Common myeloid progenitor, CD34-positive (primary cell): ENCODE data around the gene LMLN.

Experiments used
- CTCF ChIA-PET: fragments of 350-600 bp; sonication (Branson Sonifier 250); formaldehyde crosslinking; loops from one replicate; lab custom pipeline; 2021; ENCODE audit warnings: antibody characterized with exemption; lab: Charles Lee
- POLR2A ChIA-PET: fragments of 350-600 bp; sonication (Branson Sonifier 250); formaldehyde crosslinking; loops from one replicate; lab custom pipeline; 2021; ENCODE audit warnings: antibody characterized with exemption; lab: Charles Lee
- DNase-seq, 3 donors: peaks; one replicate each; pipeline versions ENCODE4 v3.0.0 to v3.0.0-alpha.2; 2013
- H3K27ac ChIP-seq, 2 experiments: 1 replicate in 1 of 2; 2 replicates in 1 of 2; pipeline ENCODE4 v1.7.0; 2013; ENCODE audit warnings: inconsistent platforms in 2 of 2, low read length in 2 of 2, mild to moderate bottlenecking in 2 of 2, low read depth in 1 of 2, moderate library complexity in 1 of 2; ENCODE audit not compliant: severe bottlenecking in 2 of 2, insufficient read depth in 1 of 2, poor library complexity in 1 of 2
- H3K27me3 ChIP-seq, 5 experiments: replicated peaks in 2 of 5; 1 replicate in 3 of 5; 2 replicates in 2 of 5; pipeline versions ENCODE4 v1.6.1 to v1.7.0; 2013; ENCODE audit warnings: low read length in 4 of 5, mild to moderate bottlenecking in 2 of 5, moderate library complexity in 2 of 5, inconsistent platforms in 1 of 5; ENCODE audit not compliant: insufficient read depth in 5 of 5, control insufficient read depth in 4 of 5
- H3K36me3 ChIP-seq, 4 experiments: 1 replicate in 2 of 4; 2 replicates in 2 of 4; pipeline versions ENCODE4 v1.6.1 to v1.7.0; 2013; ENCODE audit warnings: low read length in 3 of 4, control low read depth in 1 of 4, mild to moderate bottlenecking in 1 of 4; ENCODE audit not compliant: control insufficient read depth in 4 of 4, insufficient read depth in 4 of 4
- H3K4me1 ChIP-seq, 4 experiments: 1 replicate in 3 of 4; 2 replicates in 1 of 4; pipeline versions ENCODE4 v1.6.1 to v1.7.1; 2013; ENCODE audit warnings: low read length in 3 of 4, mild to moderate bottlenecking in 3 of 4, control low read depth in 1 of 4, inconsistent platforms in 1 of 4, moderate library complexity in 1 of 4; ENCODE audit not compliant: control insufficient read depth in 4 of 4, insufficient read depth in 4 of 4; ENCODE audit errors: control extremely low read depth in 1 of 4
- H3K4me3 ChIP-seq, 7 experiments: 1 replicate in 4 of 7; 2 replicates in 3 of 7; pipeline versions ENCODE4 v1.5.1 to v1.7.0; 2013; ENCODE audit warnings: mild to moderate bottlenecking in 7 of 7, low read length in 6 of 7, moderate library complexity in 6 of 7, inconsistent platforms in 2 of 7, low read depth in 2 of 7, control low read depth in 1 of 7; ENCODE audit not compliant: insufficient read depth in 4 of 7, control insufficient read depth in 1 of 7; ENCODE audit errors: extremely low read depth in 1 of 7
- H3K9me3 ChIP-seq, 5 experiments: 1 replicate in 4 of 5; 2 replicates in 1 of 5; pipeline versions ENCODE4 v1.6.1 to v1.7.1; 2013; ENCODE audit warnings: low read length in 4 of 5, mild to moderate bottlenecking in 2 of 5, inconsistent platforms in 1 of 5, low read depth in 1 of 5, moderate library complexity in 1 of 5; ENCODE audit not compliant: control insufficient read depth in 4 of 5, insufficient read depth in 2 of 5; ENCODE audit errors: control extremely low read depth in 1 of 5
- WGBS: methylation state at CpG from one replicate; pipeline ENCODE4 v1.1.5; 2013; ENCODE audit not compliant: insufficient coverage; 5-methylcytosine and 5-hydroxymethylcytosine counted together

Gene LMLN

GRCh38 chr3:198061119-198062067 lies 101.4 kb downstream of the LMLN start:
- ChIA-PET CTCF (interaction anchor here (0.5 to 1.6 kb wide), 5 partner anchors 10 to 154 kb away, joined by 3 to 4 read pairs (median 3); no protein-coding TSS in a partner anchor), POLR2A (no interaction called here)
- no peak for DNase-seq
- Histone ChIP-seq H3K27me3 (peaks cover 0 to 3% (median 0%) of the 10 kb centered on the region in 5 experiments), H3K4me3 (no peak overlapping the region), H3K36me3 (no peaks in the 10 kb centered on the region), H3K27ac (no peak overlapping the region), H3K4me1 (peaks cover 0 to 3% (median 1%) of the 10 kb centered on the region in 4 experiments), H3K9me3 (no peaks in the 10 kb centered on the region)
- WGBS, result no CpG with 5 or more reads among the region's 1 CpG

GRCh38 chr3:198062068-198062465 lies 102.0 kb downstream of the LMLN start:
- Histone ChIP-seq H3K4me1 (peaks cover 0 to 7% (median 2%) of the 10 kb centered on the region in 4 experiments), H3K27me3 (peaks cover 0 to 3% (median 0%) of the 10 kb centered on the region in 5 experiments), H3K36me3 (no peaks in the 10 kb centered on the region), H3K27ac (no peak overlapping the region), H3K4me3 (no peak overlapping the region), H3K9me3 (no peaks in the 10 kb centered on the region)
- ChIA-PET CTCF (interaction anchor here (0.5 to 1.0 kb wide), 3 partner anchors 10 to 155 kb away, joined by 3 read pairs; no protein-coding TSS in a partner anchor), POLR2A (no interaction called here)
- WGBS, result no CpG with 5 or more reads among the region's 1 CpG
- DNase-seq, result no peak

DNA sequence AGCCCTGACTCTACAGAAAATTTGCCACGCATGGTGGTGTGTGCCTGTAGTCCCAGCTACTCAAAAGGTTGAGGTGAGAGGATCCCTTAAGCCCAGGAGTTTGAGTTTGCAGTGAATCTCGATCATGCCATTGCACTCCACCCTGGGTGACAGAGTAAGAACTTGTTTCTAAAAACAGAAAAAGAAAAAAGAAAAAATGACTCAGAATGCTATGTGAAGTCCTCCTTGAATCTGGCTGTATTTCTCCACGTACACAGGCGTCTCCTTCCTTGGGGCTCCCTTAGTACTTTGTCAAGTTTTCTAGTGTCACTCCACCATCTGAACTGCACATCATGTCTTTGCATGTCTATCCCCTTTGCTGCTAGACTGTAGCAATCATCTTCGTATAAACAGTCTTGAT lies 104.4 kb downstream of the LMLN start:
- ChIA-PET CTCF (interaction anchor here (2.3 kb wide), 1 partner anchor 24 kb away, joined by 5 read pairs; no protein-coding TSS in a partner anchor), POLR2A (no interaction called here)
- Histone ChIP-seq H3K27ac (no peak overlapping the region), H3K27me3 (no peaks in the 10 kb centered on the region), H3K9me3 (no peaks in the 10 kb centered on the region), H3K4me3 (no peak overlapping the region), H3K36me3 (no peaks in the 10 kb centered on the region), H3K4me1 (peaks cover 0 to 10% (median 3%) of the 10 kb centered on the region in 4 experiments)
- WGBS, result 98% methylated on average over 5 of the region's 5 CpGs
- DNase-seq, result no peak

GRCh38 chr3:198065897-198066296 lies 105.9 kb downstream of the LMLN start:
- Histone ChIP-seq H3K4me1 (peaks cover 0 to 10% (median 3%) of the 10 kb centered on the region in 4 experiments), H3K36me3 (no peaks in the 10 kb centered on the region), H3K27ac (no peak overlapping the region), H3K27me3 (no peaks in the 10 kb centered on the region), H3K4me3 (no peak overlapping the region), H3K9me3 (no peaks in the 10 kb centered on the region)
- no peak for DNase-seq
- WGBS, result 90% methylated on average over 2 of the region's 2 CpGs
- POLR2A ChIA-PET, result no interaction called here
- CTCF ChIA-PET, result interaction anchor here (0.8 to 2.3 kb wide), 5 partner anchors 9 to 25 kb away, joined by 3 to 11 read pairs (median 3); no protein-coding TSS in a partner anchor

- H3K4me3 ChIP-seq, result no peak overlapping the region
- H3K36me3 ChIP-seq, result no peaks in the 10 kb centered on the region
- peak overlapping the region in 1 of 2 experiments; percentile 43 for H3K27ac ChIP-seq
- no peaks in the 10 kb centered on the region for H3K27me3 ChIP-seq
- DNase-seq, result no peak
- ChIA-PET POLR2A (no interaction called here), CTCF (interaction anchor here (1.8 kb wide), 1 partner anchor 13 kb away, joined by 11 read pairs; no protein-coding TSS in a partner anchor)
- WGBS, result 100% methylated on average over 1 of the region's 2 CpGs
- no peaks in the 10 kb centered on the region for H3K9me3 ChIP-seq
- H3K4me1 ChIP-seq, result peaks cover 0 to 11% (median 3%) of the 10 kb centered on the region in 4 experiments
Observed at GRCh38 chr3:198067416-198067815, 107.4 kb downstream of the LMLN start.

DNA sequence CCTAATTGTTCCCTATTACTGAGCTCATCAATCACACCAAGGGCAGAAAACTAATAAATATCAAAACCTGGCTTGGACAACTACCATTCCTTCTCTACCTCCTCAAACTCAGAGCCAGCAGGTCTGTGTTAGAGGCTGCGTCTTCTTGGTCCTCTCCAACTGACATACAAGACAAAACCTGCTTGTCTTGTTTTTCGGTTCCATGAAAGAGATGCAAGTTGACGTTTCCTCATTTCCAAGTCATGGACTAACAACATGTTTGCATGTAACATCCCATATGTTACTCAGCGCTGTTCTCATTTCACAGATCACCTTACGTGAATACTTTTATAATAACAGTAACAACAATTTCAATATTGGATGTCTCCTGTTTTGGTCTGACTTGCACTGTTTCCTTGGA lies 110.9 kb downstream of the LMLN start:
- H3K36me3 ChIP-seq, result no peaks in the 10 kb centered on the region
- H3K27me3 ChIP-seq, result peaks cover 0 to 13% (median 5%) of the 10 kb centered on the region in 5 experiments
- POLR2A ChIA-PET, result no interaction called here
- H3K4me3 ChIP-seq, result no peak overlapping the region
- no peak for DNase-seq
- 97% methylated on average over 3 of the region's 5 CpGs for WGBS
- no peaks in the 10 kb centered on the region for H3K9me3 ChIP-seq
- CTCF ChIA-PET, result interaction anchor here (2.0 kb wide), 1 partner anchor 10 kb away, joined by 13 read pairs; no protein-coding TSS in a partner anchor
- H3K27ac ChIP-seq, result no peak overlapping the region
- peaks cover 0 to 11% (median 3%) of the 10 kb centered on the region in 4 experiments for H3K4me1 ChIP-seq
